ENCODE data around the gene CDA.

GRCh38 chr1:20616847-20617487, 28.1 kb downstream of the CDA start:
- TF ChIP-seq POLR2A (IDR thresholded peaks at IDR 0.05): no peak
- no peak for TF ChIP-seq CTCF (IDR thresholded peaks at IDR 0.05)
